IPS DF 4.7 (cell line): ENCODE measurements around the gene SCAMP5.

ENCODE experiments used
- DNase-seq: peaks from one replicate; pipeline ENCODE4 v3.0.0-alpha.2; 2013; ENCODE audit warnings: low spot score; ENCODE audit errors: extremely low read depth

Gene SCAMP5

GRCh38 chr15:75069301-75069925 is 74.0 kb downstream of the SCAMP5 start:
- DNase-seq, result no peak

DNA sequence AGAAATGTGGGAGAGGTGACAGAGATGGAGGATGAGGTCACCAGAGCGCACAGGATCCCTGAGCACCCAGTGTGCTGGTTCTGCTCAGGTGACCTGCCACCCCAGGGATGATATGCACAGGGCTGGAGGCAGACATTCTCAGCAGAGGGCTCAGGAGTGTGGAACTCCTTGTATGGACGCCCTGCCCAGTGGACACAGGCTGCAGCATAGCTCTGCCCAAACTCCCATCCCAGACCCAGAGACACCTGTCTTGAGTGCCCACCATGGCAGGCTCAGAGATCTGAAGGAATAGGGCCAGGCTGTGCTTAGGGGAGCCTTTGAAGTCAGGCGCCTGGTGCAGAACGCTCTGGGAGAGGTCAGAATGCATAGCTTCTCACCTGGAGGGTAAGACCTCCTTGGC is 75.3 kb downstream of the SCAMP5 start:
- DNase-seq, result no peak
